NCI-H2029 (cell line): ENCODE data around the gene HIPK2.

Experiments used
- DNase-seq: peaks from one replicate; lab custom pipeline; 2025; lab: John Stamatoyannopoulos, UW

HIPK2 gene

DNA sequence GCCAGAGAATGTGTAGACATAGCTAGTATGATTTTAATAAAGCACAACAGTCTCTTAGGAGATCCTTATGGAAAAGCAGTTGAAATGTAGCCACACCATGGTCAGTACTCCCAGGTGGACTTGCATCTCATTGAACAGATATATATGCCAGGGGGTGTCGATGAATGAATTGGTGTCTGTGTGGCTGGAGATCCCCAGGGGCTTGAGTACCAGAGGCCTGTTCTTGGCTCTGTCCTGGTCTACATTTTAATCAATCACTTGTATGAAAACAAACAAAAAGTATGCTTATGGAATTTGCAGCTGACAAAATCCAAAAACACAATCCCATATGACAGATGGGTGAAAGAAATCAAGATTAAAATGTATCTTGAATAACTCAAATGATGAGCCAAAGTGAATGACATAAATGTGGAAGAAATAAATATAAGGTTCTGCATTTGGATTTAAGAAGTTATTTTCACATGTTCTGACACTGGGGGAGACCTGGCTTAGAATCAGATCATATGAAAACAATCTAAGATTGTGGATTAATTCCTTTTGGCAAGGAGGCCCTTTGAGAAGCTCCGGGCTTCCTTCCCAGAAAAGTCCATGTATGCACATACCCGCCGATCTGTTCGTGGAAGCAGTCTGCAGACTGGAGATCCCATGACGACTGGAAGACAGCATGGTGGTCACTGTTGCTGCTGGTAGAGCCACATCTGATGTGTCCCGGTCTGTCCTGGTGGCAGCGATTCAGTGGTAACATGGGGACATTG is 238.7 kb downstream of the HIPK2 start:
- DNase-seq = no peak

DNA sequence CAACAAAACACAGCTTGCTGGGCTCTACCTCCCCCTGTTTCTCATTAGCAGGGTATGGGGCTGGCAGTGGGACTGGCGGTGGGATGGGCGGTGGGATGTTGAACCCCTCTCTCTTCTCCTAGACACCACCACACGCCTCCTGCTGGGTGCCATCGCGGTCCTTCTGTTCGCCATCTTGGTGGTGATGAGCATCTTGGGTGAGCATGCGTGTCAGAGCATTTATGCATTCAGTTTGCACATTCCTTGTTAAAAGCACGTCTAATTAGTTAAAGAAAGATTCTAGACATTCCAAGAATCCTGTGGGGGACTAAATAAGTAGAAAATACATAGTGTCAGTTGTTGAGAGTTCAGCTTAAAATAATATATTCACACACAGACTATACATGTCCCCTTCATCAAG is 241.6 kb downstream of the HIPK2 start:
- no peak for DNase-seq

DNA sequence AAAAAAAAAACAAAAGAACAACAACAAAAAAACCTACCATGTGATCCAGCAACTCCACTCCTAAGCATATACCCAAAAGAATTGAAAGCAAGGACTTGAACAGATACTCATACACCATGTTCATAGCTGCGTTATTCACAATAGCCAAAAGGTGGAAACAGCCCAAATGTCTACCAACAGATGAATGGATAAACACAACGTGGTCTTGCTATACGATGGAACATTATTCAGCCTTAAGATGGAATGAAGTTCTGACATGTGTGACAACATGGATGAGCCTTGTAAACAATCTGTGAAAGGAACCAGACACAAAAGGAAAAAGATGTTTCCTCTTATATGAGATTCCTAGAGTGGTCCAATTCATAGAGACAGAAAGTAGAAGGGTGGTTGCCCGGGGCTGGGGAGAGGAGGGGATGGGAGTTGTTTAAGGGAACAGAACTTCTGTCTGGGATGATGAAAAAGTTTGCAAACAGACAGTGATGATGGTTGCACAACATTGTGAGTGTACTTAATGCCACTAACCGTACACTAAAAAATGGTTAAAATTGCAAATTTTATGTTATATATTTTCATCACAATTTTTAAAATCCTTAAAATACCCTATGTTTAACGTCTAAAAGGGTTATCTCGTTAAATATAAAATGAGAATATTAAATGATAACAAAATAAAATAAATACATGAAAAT is 242.7 kb downstream of the HIPK2 start:
- DNase-seq = no peak

DNA sequence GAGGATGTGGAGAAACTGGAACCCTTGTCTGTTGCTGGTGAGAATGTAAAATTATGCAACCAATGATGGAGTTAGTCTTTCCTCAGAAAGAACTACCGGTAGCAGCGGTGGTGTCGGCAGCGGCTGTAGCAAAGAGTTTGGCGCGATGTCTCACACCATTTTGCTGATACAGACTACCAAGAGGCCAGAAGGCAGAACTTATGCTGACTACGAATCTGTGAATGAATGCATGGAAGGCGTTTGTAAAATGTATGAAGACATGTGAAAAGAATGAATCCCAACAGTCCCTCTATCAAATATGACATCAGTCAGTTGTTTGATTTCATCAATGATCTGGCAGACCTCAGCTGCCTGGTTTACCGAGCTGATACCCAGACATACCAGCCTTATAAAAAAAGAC is 243.7 kb downstream of the HIPK2 start:
- no peak for DNase-seq

DNA sequence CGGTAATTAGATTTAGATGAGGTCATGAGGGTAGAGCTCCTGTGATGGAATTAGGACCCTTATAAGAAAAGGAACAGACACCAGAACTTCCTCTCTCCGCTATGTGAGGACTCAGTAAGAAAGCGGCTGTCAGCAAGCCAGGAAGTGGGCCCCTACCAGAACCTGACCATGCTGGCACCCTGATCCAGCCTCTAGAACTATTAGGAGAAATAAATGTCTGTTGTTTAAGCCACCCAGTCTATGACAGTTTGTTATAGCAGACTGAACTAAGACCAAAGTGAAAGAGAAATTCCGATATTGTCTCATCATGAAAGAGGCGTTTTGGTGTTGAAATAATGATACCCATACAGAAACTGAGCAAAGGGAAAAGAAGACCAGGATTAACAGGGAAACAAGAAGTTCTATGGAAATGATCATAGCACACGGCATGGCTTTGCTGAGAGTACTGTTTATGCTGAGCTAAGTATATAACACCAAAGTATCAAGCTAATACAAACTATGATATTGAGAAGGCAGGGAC is 245.1 kb downstream of the HIPK2 start:
- no peak for DNase-seq

DNA sequence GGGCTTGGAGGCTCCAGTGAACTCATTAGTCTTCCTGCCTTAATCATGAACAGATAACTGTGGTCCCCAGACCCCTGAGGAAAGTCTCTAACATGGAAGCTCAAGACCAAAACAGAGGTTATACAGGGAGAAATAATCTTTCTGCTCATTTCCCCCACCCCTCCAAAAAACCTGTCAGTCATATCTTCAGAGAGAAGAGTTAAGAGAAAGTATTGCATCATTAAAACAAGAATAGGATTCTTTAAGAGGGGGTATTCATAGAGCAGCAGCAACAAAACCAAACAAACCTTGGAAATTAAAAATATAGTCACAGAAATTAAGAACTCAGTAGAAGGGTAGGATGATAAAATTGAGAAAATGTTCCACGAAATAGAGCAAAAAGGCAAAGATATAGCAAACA is 246.7 kb downstream of the HIPK2 start:
- no peak for DNase-seq

DNA sequence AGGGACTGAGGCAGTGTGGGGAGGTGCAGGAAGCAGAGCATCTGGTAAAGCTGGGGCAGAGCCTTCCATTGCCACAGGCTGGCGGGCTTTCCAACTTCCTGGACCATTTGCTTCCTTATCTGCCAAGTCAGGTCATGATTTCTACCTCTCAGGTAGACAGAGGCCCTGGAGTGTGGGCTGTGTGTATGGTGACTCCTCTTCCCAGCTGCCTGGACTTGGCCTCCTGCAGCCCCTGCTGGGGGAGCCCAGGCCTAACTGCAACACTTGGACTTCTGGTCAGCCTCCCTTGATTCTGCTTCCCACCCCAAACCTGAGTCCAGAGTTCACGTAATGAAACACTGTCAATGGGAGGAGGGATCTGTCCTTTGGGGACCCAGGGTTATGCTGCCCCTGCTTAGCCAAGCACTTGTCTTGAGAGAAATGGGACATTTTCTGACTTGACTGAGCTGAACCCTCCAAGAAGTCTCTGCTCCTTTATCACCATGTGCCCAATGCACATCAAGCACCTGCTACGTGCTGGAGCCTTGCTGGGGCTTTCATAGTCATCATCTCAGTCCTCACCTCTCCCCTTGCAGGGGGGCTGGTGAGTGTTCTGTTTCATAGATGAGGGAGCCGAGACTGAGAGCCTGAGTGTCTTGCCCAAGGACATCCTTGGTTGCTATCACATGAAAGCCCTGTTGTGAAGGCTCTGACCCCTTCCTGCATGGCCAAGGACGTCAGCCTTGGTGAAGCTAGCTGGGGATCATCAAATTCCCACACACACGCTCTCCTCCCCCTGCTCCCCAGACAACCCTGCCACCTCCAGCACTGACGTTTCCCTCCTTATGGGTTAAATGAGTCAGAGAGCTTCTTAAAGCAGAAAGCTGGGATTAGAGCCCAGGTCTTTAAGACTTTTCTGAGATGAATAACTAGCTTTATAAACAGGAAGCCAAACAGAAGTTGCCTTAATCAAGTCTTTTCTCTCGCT is 250.9 kb downstream of the HIPK2 start:
- DNase-seq = no peak

DNA sequence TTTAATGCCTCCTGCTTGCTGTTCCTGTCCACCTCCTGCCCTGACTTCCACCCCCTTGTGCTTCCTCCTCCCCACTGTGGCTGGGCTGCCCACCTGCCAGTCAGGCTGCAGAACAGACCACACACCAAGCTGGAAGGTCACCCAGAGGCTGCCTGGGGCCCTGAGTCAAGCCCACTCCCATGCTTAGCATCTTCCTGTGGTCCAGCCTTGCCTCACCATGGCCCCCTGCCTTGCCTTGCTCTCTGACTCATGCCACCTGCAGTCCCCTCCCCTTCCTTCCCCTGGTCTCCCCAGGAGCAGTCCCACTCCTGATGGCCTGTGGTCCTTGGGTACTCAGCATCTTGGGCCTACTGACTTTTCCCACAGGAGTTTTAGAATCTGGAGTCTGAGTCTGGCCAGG is 252.0 kb downstream of the HIPK2 start:
- DNase-seq = no peak

DNA sequence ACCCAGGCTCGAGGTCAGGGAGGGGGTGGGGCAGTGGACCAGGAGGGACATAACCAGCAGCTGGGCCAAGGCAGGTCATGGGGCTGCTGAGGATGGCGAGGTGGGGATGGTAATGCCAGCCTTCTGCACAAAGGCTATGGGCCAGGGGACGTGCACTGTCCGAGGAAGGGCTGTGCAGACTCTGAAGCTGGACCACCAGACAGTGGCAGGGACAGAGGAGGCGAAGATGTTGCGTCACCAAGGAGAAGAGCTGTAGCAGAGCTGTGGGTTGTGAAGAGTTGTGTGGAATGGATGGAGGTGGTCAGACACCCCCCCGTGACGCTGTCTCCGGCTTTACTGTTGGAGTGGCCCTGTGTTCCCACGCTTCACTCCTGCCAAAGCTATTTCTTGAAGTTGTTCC is 252.6 kb downstream of the HIPK2 start:
- no peak for DNase-seq

DNA sequence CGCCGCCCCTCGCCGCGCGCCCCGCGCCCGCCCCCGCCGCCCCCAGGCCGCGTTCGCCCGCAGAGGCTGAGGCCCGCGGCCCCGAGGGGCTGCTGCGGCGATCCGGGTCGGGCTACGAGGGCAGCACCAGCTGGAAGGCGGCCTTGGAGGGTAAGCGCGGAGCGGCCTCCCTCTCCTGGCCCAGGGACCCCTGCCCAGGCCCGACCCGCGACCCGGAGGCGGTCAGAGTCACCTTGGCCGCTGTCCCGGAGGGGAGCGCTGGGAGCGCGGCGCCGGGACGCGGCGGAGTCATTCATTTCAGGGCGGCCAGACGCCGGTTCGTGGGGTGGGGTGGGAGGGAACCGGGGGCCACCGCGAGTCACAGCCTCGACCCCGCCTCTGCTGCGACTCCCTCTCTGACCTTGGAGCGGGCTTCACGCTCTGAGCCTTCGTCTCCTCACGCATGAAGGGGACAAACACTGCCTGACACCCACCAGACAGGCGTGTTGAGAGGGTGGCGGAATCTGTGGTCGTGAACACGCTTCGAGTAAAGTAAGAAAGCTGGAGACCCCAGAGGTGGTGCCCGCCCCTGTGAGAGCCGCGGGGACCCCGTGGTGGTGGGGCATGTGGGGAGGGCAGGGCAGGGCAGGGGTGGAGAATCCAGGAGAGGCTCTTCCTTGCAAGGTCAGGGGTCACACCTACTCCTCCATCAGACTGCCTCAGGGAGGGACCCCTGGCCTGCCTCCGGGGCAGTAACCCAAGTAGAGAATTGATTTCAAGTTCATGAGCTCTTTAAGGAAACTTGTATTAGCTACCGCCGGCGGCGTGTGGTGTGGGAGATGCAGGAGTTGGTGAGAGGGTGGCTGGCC is 253.6 kb downstream of the HIPK2 start:
- no peak for DNase-seq

DNA sequence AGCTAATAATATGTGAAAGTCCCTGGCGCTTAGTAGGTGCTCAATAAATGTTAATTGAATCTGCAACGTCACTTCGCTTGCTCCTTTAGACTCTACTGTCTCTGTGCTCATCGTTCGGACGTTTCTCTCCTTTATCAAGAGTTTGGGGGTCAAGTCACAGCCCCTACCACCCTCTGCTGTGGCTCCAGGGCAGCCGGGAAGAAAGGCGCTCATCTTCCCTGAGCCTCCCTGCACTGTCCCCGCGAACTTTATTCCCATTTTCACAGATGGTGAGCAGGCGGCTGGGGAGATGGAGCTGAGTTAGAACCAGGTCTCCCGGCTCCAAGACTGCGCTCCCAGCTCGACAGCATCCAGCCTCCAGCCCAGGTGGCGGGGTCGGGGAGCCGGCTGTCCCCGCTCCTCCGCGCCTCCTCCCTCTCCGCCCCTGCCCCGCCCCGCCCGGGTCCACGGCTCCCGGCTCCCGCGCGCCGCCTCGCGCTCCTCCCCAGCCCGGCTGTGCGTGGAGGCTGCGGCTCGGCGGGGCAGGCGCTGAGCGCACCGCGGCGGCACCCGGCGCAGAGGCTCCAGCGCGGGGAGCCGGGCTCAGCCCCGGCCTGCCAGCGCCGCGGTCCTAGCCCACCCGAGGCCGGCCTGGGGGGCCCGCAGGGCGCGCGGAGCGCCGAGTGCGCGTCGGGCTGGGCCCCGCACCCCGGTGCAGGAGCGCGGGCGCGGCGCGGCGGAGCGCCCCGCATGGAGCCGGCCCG is 254.4 kb downstream of the HIPK2 start, which contains the start of gene CLEC2L:
CLEC2L (plus strand) TSS at position 487 of the 743 bp plus-strand sequence; CDS start at position 730, 243 bp downstream.
- no peak for DNase-seq

DNA sequence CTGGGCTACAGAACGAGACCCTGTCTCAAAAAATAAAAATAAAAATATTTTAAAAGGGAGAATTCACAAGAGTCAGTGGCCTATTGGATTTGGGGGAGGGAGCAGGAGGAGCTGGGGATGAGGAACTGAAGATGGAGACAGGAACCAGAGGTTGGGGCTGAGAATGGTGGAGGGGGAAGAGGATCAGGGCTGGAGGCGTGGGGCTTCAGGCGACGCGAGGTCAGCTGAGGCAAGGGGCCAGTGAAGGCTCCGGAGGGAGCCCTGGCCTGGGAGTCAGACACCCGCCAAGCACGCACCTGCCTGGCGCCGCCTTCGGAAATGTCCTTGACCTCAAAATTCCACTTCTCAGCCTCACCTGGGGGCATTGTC is 255.0 kb downstream of the HIPK2 start:
- DNase-seq = no peak

DNA sequence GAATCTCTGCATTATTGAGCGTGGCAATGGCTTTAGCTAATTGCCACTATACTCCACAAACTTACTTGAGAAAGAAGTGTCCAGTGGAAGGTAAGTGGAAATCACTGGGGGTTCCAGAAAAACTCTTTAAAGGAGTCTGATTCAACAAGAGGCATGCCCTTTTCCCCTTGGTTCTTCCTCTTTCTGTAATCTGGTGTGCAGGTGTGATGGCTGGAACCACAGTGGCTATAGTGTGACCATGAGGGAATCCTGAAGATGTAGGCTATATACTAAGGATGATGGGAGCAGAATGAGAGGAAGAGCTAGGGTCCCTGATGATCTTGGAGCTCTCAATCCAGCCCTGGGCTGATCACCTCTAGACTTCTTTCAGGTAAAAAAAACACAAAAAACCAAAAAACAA is 256.4 kb downstream of the HIPK2 start:
- DNase-seq = no peak

DNA sequence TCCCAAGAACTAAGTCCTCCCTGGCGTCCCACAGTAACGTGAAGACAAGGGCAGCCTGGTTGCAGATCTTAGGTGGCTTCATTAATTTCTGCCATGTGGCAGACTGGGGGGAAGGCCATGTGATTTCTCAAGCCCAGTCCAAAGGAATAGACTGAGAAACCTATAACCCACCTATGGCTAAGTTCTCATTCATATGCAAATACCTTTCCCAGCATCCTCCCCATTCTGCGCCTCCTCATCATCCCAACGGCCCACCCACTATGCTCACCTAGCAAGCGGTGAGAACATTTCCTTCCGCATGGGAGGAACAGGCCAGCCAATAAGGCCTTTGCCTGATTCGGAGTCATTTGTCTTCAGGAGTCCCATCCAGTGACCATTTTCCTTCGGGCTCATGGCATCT is 262.5 kb downstream of the HIPK2 start:
- no peak for DNase-seq
